Neural cell (in vitro differentiated cells): ENCODE measurements around the gene FAM20C. TPM values are rescaled to one million over a fixed set of nuclear protein-coding genes. Genes with fewer than 3 reads are reported as not detected.

Experiments used
- H2AFZ ChIP-seq: fragments of 200-600, 300-800 bp; sonication (generic), shearing (Covaris generic); 2 replicates; pipeline ENCODE4 v1.6.0; 2014; ENCODE audit warnings: low read depth, mild to moderate bottlenecking, antibody characterized with exemption, low read length, moderate library complexity
- H3F3A ChIP-seq: fragments of 200-600 bp; shearing (Covaris generic); 2 replicates; pipeline ENCODE4 v1.6.1; 2016; ENCODE audit warnings: mild to moderate bottlenecking, moderate library complexity, mixed read lengths, antibody characterized with exemption, low read length; ENCODE audit not compliant: insufficient read depth, poor library complexity, severe bottlenecking
- H3K27ac ChIP-seq: fragments of 200-600, 300-800 bp; sonication (generic), shearing (Covaris generic); 2 replicates; pipeline ENCODE4 v1.5.1; 2014; ENCODE audit warnings: mild to moderate bottlenecking, low read length, moderate library complexity
- H3K27me3 ChIP-seq: fragments of 300-800, 200-600 bp; sonication (generic), shearing (Covaris generic); 2 replicates; pipeline ENCODE4 v1.6.0; 2014; ENCODE audit warnings: mild to moderate bottlenecking, low read depth, low read length, moderate library complexity; ENCODE audit not compliant: insufficient read depth
- H3K36me3 ChIP-seq: fragments of 300-800, 200-600 bp; sonication (generic), shearing (Covaris generic); 2 replicates; pipeline ENCODE4 v1.5.1; 2014; ENCODE audit warnings: mild to moderate bottlenecking, antibody characterized with exemption, low read length, moderate library complexity; ENCODE audit not compliant: insufficient read depth
- H3K4me2 ChIP-seq: fragments of 300-800, 200-600 bp; sonication (generic), shearing (Covaris generic); 2 replicates; pipeline ENCODE4 v1.6.0; 2014; ENCODE audit warnings: mild to moderate bottlenecking, low read length
- H3K4me3 ChIP-seq: fragments of 300-800, 200-600 bp; sonication (generic), shearing (Covaris generic); 2 replicates; pipeline ENCODE4 v1.5.1; 2014; ENCODE audit warnings: mild to moderate bottlenecking, low read length, moderate library complexity
- H3K79me2 ChIP-seq: fragments of 200-600 bp; shearing (Covaris generic); replicated peaks from 2 replicates; pipeline ENCODE4 v1.6.0; 2014; ENCODE audit warnings: mild to moderate bottlenecking, low read length, moderate library complexity; ENCODE audit not compliant: insufficient read depth
- H3K9ac ChIP-seq: fragments of 300-800, 200-600 bp; sonication (generic), shearing (Covaris generic); 2 replicates; pipeline ENCODE4 v1.6.1; 2016; ENCODE audit warnings: mild to moderate bottlenecking, low read length, mixed read lengths
- H3K9me2 ChIP-seq: fragments of 200-600 bp; shearing (Covaris generic); 2 replicates; pipeline ENCODE4 v1.6.1; 2016; ENCODE audit warnings: mild to moderate bottlenecking, low read length, mixed read lengths; ENCODE audit not compliant: insufficient read depth
- H3K9me3 ChIP-seq: fragments of 200-600, 300-800 bp; sonication (generic), shearing (Covaris generic); 2 replicates; pipeline ENCODE4 v1.6.1; 2016; ENCODE audit warnings: mild to moderate bottlenecking, mixed run types, low read length, moderate library complexity, mixed read lengths
- H4K20me1 ChIP-seq: fragments of 200-600 bp; shearing (Covaris generic); 2 replicates; pipeline ENCODE4 v1.6.1; 2016; ENCODE audit warnings: mild to moderate bottlenecking, mixed run types; ENCODE audit not compliant: insufficient read depth
- EP300 ChIP-seq: fragments of 450-650 bp; conservative IDR thresholded peaks from 2 replicates; pipeline ENCODE4 v1.6.1; 2014; ENCODE audit warnings: antibody characterized with exemption, mild to moderate bottlenecking, moderate library complexity; ENCODE audit not compliant: poor library complexity, severe bottlenecking
- EZH2 ChIP-seq: fragments of 200-600, 300-800 bp; shearing (Covaris generic), sonication (generic); IDR thresholded peaks from 2 replicates; pipeline ENCODE4 v1.6.1; 2014; ENCODE audit warnings: antibody characterized with exemption, low read length, borderline replicate concordance, mild to moderate bottlenecking; ENCODE audit not compliant: insufficient read depth, poor library complexity, severe bottlenecking
- MXI1 ChIP-seq: fragments of 450-650 bp; conservative IDR thresholded peaks from 2 replicates; pipeline ENCODE4 v1.6.1; 2014; ENCODE audit warnings: antibody characterized with exemption, mild to moderate bottlenecking; ENCODE audit not compliant: poor library complexity, severe bottlenecking
- POLR2AphosphoS5 ChIP-seq: IDR thresholded peaks from 2 replicates; pipeline ENCODE4 v1.6.1; 2012
- RAD21 ChIP-seq: fragments of 450-650 bp; conservative IDR thresholded peaks from 2 replicates; pipeline ENCODE4 v1.6.1; 2014; ENCODE audit warnings: antibody characterized with exemption, mild to moderate bottlenecking, moderate library complexity
- SMC3 ChIP-seq: fragments of 450-650 bp; conservative IDR thresholded peaks from 2 replicates; pipeline ENCODE4 v1.6.1; 2014; ENCODE audit warnings: antibody characterized with exemption, mild to moderate bottlenecking, moderate library complexity; ENCODE audit not compliant: poor library complexity
- TAF1 ChIP-seq: IDR thresholded peaks from 2 replicates; pipeline ENCODE4 v1.6.1; 2012; ENCODE audit warnings: low read depth
- polyA plus RNA-seq: library from polyadenylated mRNA; depleted of rRNA; stranded (reverse); fragments of >200 nt; gene quantifications from 2 replicates; pipeline ENCODE4 v1.2.3, GENCODE V29; 2014
- TF ChIP-seq, protein P1 (sequence below): fragments of 450-650 bp; IDR thresholded peaks from 2 replicates; pipeline ENCODE4 v1.5.1; 2014; ENCODE audit warnings: antibody characterized with exemption, mild to moderate bottlenecking, moderate library complexity; ENCODE audit not compliant: poor library complexity, severe bottlenecking
- TF ChIP-seq, protein P2 (sequence below): IDR thresholded peaks from 2 replicates; pipeline ENCODE4 v1.6.1; 2012; ENCODE audit warnings: borderline replicate concordance

Gene FAM20C
- polyA plus RNA-seq, 1 donor from 2014 or later: 22.7 TPM

DNA sequence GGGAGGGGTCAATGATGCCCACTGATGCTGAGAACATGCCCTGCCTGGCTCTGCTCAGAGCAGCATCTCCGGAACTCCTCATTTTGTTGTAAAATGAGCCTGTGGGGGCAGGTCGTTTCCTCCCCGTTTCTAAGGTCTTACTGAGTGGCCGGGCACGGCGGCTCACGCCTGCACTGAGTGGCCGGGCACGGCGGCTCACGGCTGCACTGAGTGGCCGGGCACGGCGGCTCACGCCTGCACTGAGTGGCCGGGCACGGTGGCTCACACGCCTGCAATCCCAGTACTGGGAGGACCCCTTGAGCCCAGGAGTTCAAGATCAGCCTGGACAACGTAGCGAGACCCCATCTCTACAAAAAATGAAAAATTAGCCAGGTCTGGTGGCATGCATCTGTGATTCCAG is 58.6 kb downstream of the FAM20C start:
- Histone ChIP-seq H3F3A (no peaks in the 10 kb centered on the region), H3K79me2 (no peaks in the 10 kb centered on the region), H3K27ac (no peak overlapping the region), H3K36me3 (peaks cover 6% of the 10 kb centered on the region), H3K4me2 (no peak overlapping the region), H3K9me3 (no peaks in the 10 kb centered on the region), H3K27me3 (no peaks in the 10 kb centered on the region), H3K9ac (no peak overlapping the region), H4K20me1 (no peaks in the 10 kb centered on the region), H3K4me3 (no peak overlapping the region), H2AFZ (no peak overlapping the region), H3K9me2 (no peaks in the 10 kb centered on the region)
- TF ChIP-seq EZH2 (no peak), MXI1 (no peak), POLR2AphosphoS5 (no peak), SMC3 (no peak), EP300 (no peak), TAF1 (no peak), RAD21 (no peak)
- TF ChIP-seq, protein P1, sequence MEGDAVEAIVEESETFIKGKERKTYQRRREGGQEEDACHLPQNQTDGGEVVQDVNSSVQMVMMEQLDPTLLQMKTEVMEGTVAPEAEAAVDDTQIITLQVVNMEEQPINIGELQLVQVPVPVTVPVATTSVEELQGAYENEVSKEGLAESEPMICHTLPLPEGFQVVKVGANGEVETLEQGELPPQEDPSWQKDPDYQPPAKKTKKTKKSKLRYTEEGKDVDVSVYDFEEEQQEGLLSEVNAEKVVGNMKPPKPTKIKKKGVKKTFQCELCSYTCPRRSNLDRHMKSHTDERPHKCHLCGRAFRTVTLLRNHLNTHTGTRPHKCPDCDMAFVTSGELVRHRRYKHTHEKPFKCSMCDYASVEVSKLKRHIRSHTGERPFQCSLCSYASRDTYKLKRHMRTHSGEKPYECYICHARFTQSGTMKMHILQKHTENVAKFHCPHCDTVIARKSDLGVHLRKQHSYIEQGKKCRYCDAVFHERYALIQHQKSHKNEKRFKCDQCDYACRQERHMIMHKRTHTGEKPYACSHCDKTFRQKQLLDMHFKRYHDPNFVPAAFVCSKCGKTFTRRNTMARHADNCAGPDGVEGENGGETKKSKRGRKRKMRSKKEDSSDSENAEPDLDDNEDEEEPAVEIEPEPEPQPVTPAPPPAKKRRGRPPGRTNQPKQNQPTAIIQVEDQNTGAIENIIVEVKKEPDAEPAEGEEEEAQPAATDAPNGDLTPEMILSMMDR: no peak
- TF ChIP-seq, protein P2, sequence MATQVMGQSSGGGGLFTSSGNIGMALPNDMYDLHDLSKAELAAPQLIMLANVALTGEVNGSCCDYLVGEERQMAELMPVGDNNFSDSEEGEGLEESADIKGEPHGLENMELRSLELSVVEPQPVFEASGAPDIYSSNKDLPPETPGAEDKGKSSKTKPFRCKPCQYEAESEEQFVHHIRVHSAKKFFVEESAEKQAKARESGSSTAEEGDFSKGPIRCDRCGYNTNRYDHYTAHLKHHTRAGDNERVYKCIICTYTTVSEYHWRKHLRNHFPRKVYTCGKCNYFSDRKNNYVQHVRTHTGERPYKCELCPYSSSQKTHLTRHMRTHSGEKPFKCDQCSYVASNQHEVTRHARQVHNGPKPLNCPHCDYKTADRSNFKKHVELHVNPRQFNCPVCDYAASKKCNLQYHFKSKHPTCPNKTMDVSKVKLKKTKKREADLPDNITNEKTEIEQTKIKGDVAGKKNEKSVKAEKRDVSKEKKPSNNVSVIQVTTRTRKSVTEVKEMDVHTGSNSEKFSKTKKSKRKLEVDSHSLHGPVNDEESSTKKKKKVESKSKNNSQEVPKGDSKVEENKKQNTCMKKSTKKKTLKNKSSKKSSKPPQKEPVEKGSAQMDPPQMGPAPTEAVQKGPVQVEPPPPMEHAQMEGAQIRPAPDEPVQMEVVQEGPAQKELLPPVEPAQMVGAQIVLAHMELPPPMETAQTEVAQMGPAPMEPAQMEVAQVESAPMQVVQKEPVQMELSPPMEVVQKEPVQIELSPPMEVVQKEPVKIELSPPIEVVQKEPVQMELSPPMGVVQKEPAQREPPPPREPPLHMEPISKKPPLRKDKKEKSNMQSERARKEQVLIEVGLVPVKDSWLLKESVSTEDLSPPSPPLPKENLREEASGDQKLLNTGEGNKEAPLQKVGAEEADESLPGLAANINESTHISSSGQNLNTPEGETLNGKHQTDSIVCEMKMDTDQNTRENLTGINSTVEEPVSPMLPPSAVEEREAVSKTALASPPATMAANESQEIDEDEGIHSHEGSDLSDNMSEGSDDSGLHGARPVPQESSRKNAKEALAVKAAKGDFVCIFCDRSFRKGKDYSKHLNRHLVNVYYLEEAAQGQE: no peak

DNA sequence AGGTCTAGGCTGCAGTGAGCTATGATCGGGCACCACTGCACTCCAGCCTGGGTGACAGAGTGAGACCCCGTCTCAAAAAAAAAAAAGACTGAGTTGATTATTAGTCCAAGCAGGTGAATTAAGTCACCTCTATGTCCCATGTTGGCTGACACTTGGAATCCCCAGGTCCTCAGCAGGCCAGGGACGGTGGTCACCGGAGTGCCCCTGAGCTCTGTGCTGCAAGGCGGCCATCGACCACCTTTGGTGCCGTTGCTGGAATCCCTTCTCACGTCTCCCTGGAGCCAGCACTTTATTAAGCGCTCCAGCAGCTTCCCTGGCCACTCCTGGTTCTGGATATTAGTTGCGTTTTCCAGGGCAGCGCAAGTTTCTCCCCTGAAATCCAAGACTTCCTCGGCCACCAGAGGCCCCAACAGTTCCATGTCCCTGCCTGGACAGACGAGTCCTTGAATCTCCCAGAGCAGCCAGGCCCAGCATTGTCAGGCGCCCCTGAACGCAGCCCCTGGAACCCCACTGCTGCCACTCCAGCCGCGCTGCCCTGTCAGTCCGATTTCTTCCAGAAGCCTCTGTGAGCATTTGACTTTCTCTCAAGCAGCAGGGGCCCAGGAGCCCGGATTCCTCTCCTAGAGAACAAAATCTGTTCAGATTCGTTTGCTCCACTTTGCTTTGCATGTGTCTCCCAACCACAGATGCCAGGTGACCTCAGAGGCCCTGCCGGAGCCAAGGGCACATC is 59.2 kb downstream of the FAM20C start:
- Histone ChIP-seq H3K27me3 (no peaks in the 10 kb centered on the region), H2AFZ (no peak overlapping the region), H3K27ac (no peak overlapping the region), H3K9me3 (no peaks in the 10 kb centered on the region), H3K4me2 (no peak overlapping the region), H3K79me2 (no peaks in the 10 kb centered on the region), H3K9me2 (no peaks in the 10 kb centered on the region), H3K4me3 (no peak overlapping the region), H4K20me1 (no peaks in the 10 kb centered on the region), H3F3A (no peaks in the 10 kb centered on the region), H3K36me3 (peaks cover 6% of the 10 kb centered on the region), H3K9ac (no peak overlapping the region)
- TF ChIP-seq, protein P1: no peak
